ENCODE measurements around the gene SUSD2.

Gene SUSD2

GRCh38 chr22:24153959-24154358 lies 27.3 kb upstream of the SUSD2 start:
- DNase-seq (ENCODE audit: low read depth), result no peak

GRCh38 chr22:24154826-24155225 lies 26.5 kb upstream of the SUSD2 start:
- no peak for DNase-seq (ENCODE audit: low read depth)

GRCh38 chr22:24155627-24156140 lies 25.6 kb upstream of the SUSD2 start:
- DNase-seq (ENCODE audit: low read depth), result no peak

- peak; percentile 46 for DNase-seq (ENCODE audit: low read depth)
Observed at GRCh38 chr22:24156141-24156912, 25.0 kb upstream of the SUSD2 start.

GRCh38 chr22:24156913-24157821 lies 24.1 kb upstream of the SUSD2 start:
- DNase-seq (ENCODE audit: low read depth), result peak; percentile 85

- DNase-seq (ENCODE audit: low read depth), result no peak
Observed at GRCh38 chr22:24157822-24158135, 23.5 kb upstream of the SUSD2 start.

- no peak for DNase-seq (ENCODE audit: low read depth)
Observed at GRCh38 chr22:24159650-24160049, 21.6 kb upstream of the SUSD2 start.

- no peak for DNase-seq (ENCODE audit: low read depth)
Observed at GRCh38 chr22:24160546-24160945, 20.7 kb upstream of the SUSD2 start.

GRCh38 chr22:24161485-24161884 lies 19.8 kb upstream of the SUSD2 start:
- DNase-seq (ENCODE audit: low read depth), result no peak

GRCh38 chr22:24161909-24162308 lies 19.4 kb upstream of the SUSD2 start:
- DNase-seq (ENCODE audit: low read depth), result no peak

- DNase-seq (ENCODE audit: low read depth), result no peak
Observed at GRCh38 chr22:24162436-24162835, 18.9 kb upstream of the SUSD2 start.

- no peak for DNase-seq (ENCODE audit: low read depth)
Observed at GRCh38 chr22:24164243-24164642, 17.0 kb upstream of the SUSD2 start.

- no peak for DNase-seq (ENCODE audit: low read depth)
Observed at GRCh38 chr22:24164940-24165339, 16.3 kb upstream of the SUSD2 start.

- DNase-seq (ENCODE audit: low read depth), result no peak
Observed at GRCh38 chr22:24165673-24166072, 15.6 kb upstream of the SUSD2 start.

GRCh38 chr22:24166811-24167210 lies 14.5 kb upstream of the SUSD2 start:
- DNase-seq (ENCODE audit: low read depth), result no peak

- DNase-seq (ENCODE audit: low read depth), result no peak
Observed at GRCh38 chr22:24169439-24170058, 11.7 kb upstream of the SUSD2 start.

GRCh38 chr22:24170188-24170587 lies 11.1 kb upstream of the SUSD2 start:
- DNase-seq (ENCODE audit: low read depth), result no peak

- no peak for DNase-seq (ENCODE audit: low read depth)
Observed at GRCh38 chr22:24170632-24171031, 10.7 kb upstream of the SUSD2 start.

GRCh38 chr22:24171822-24172221 lies 9.5 kb upstream of the SUSD2 start:
- DNase-seq (ENCODE audit: low read depth), result no peak

GRCh38 chr22:24175160-24175808 lies 6.0 kb upstream of the SUSD2 start:
- peak; percentile 19 for DNase-seq (ENCODE audit: low read depth)

- DNase-seq (ENCODE audit: low read depth), result no peak
Observed at GRCh38 chr22:24176040-24176439, 5.2 kb upstream of the SUSD2 start.

- no peak for DNase-seq (ENCODE audit: low read depth)
Observed at GRCh38 chr22:24176630-24177029, 4.7 kb upstream of the SUSD2 start.
